ENCODE measurements around the gene SPATA18. TPM values are rescaled to one million over a fixed set of nuclear protein-coding genes. Genes with fewer than 3 reads are reported as not detected.

SPATA18 gene
- total and polyA plus RNA-seq, 12 donors = 0.16 to 2.0 (median 1.3) TPM

DNA sequence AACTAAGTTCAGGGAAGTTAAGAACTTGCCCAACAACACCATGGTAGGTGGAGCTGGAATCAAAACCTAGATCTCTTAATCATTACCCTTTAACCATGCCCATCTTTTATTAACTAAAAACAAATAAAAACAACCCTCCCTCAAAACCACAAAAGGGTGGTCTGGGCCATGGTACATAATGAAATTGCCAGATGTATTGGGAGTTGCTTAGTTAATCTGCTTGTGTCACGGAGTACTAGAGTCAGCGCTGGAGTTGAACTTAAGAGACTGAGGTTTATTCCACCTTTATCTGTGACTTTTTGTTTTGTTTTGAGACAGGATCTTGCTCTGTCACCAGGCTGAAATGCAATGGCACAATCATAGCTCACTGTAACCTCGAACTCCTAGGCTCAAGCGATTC is 44.2 kb upstream of the SPATA18 start:
- TF ChIP-seq, protein P1, sequence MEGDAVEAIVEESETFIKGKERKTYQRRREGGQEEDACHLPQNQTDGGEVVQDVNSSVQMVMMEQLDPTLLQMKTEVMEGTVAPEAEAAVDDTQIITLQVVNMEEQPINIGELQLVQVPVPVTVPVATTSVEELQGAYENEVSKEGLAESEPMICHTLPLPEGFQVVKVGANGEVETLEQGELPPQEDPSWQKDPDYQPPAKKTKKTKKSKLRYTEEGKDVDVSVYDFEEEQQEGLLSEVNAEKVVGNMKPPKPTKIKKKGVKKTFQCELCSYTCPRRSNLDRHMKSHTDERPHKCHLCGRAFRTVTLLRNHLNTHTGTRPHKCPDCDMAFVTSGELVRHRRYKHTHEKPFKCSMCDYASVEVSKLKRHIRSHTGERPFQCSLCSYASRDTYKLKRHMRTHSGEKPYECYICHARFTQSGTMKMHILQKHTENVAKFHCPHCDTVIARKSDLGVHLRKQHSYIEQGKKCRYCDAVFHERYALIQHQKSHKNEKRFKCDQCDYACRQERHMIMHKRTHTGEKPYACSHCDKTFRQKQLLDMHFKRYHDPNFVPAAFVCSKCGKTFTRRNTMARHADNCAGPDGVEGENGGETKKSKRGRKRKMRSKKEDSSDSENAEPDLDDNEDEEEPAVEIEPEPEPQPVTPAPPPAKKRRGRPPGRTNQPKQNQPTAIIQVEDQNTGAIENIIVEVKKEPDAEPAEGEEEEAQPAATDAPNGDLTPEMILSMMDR (IDR thresholded peaks at IDR 0.05) = no peak
- no peak for ATAC-seq
- no peak for DNase-seq
- Histone ChIP-seq H3K9me3 (peaks cover 0 to 4% (median 0%) of the 10 kb centered on the region in 11 donors), H3K36me3 (peaks cover 0 to 26% (median 0%) of the 10 kb centered on the region in 9 donors), H3K27me3 (no peaks in the 10 kb centered on the region), H3K4me3 (no peak overlapping the region), H3K4me1 (no peaks in the 10 kb centered on the region), H3K27ac (no peak overlapping the region)
- intact Hi-C loops (cut with DNase I) = no loop called here
- WGBS, 2 donors = 97 to 98% methylated on average over 4 of the region's 4 CpGs

DNA sequence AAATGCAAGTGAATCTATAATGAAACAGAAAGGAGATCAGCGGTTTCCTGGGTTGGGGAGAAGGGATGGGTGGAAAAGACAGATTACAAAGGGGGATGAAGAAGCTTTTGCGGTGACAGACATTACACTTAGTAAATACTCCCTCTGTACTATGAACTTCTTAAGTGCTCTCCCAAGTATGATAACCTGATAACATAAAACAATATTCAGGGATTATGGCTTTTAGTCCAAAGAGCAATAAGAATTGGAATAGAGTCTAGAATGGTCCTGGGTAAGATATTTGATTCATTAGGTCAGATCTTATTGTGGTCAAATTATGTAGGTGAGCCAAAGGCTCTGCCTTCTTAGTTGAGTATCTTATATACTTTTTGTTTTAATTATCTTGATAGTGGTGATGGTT is 40.1 kb upstream of the SPATA18 start:
- H3K27ac ChIP-seq = no peak overlapping the region
- DNase-seq (no peak), ATAC-seq (no peak)
- TF ChIP-seq, protein P1 (IDR thresholded peaks at IDR 0.05) = no peak
- no peak overlapping the region for H3K4me3 ChIP-seq
- peaks cover 0 to 6% (median 0%) of the 10 kb centered on the region in 9 donors for H3K4me1 ChIP-seq
- intact Hi-C loops (cut with DNase I) = loop anchor here in 1 of 10 donors (10.0 kb wide), 1 partner anchor 116 kb away; no protein-coding TSS in a partner anchor
- 97 to 98% methylated on average over 2 of the region's 2 CpGs for WGBS, 2 donors
- H3K36me3 ChIP-seq = peaks cover 0 to 39% (median 0%) of the 10 kb centered on the region in 9 donors
- no peaks in the 10 kb centered on the region for H3K27me3 ChIP-seq
- peaks cover 0 to 4% (median 0%) of the 10 kb centered on the region in 11 donors for H3K9me3 ChIP-seq

DNA sequence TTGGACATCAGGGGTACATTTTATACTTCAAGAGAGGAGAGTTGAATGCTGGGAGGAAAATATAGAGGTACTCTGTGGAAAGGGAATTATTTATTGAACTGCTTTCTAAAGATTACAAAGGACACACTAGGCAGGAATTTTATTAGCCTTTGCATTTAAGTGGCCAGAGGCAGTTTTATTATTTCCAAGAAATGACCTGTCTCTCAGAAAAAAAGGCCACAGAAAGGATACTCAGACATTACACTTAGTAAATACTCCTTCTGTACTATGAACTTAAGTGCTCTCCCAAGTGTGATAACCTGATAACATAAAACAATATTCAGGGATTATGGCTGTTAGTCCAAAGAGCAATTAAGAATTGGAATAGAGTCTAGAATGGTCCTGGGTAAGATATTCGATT is 38.5 kb upstream of the SPATA18 start:
- Histone ChIP-seq H3K27ac (no peak overlapping the region), H3K4me3 (no peak overlapping the region), H3K36me3 (peaks cover 0 to 56% (median 0%) of the 10 kb centered on the region in 9 donors), H3K4me1 (peaks cover 0 to 6% (median 0%) of the 10 kb centered on the region in 9 donors), H3K27me3 (no peaks in the 10 kb centered on the region), H3K9me3 (peaks cover 0 to 4% (median 0%) of the 10 kb centered on the region in 11 donors)
- TF ChIP-seq, protein P1 (IDR thresholded peaks at IDR 0.05) = no peak
- intact Hi-C loops (cut with DNase I) = loop anchor here in 1 of 10 donors (10.0 kb wide), 1 partner anchor 118 kb away; no protein-coding TSS in a partner anchor
- ATAC-seq (no peak), DNase-seq (no peak)
- 91 to 93% methylated on average over 1 of the region's 1 CpG for WGBS, 2 donors

DNA sequence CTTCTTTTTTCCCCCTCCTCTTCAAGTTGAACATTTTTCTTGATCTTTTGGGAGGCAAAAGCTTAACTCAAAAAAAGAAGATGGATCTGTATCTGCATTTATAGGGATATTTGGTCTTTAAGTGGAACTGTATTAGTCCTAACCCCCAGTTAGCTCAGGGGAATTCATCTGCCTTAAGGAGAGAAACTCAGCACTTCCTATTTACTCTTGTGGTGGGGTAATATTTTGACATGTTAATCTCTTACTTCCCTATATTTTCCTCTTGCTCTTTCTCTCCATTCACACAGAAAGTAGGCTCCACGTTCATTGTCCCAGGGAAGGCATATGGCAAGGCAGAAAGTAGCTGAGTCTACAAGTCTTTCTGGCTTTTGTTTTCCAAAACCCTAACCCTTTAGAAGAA is 36.2 kb upstream of the SPATA18 start:
- no peak overlapping the region for H3K4me3 ChIP-seq
- intact Hi-C loops (cut with DNase I) = loop anchor here in 2 of 10 donors (5.0 to 10.0 kb wide), 2 partner anchors 120 to 173 kb away; partner anchors contain the start of gene DCUN1D4 (in 1 of the 2)
- H3K27me3 ChIP-seq = no peaks in the 10 kb centered on the region
- no peaks in the 10 kb centered on the region for H3K9me3 ChIP-seq
- WGBS, 2 donors = 72 to 73% methylated on average over 1 of the region's 1 CpG
- H3K4me1 ChIP-seq = peaks cover 0 to 9% (median 0%) of the 10 kb centered on the region in 9 donors
- H3K36me3 ChIP-seq = peaks cover 0 to 70% (median 0%) of the 10 kb centered on the region in 9 donors
- TF ChIP-seq, protein P1 (IDR thresholded peaks at IDR 0.05) = no peak
- H3K27ac ChIP-seq = no peak overlapping the region
- ATAC-seq (no peak), DNase-seq (no peak)

Measured in heart right ventricle (tissue), 16 donors.